GM21526 (cell line): Measurements from ENCODE around the gene ANTXR1.

Experiments used
- ATAC-seq: cut with Tn5 transposase; IDR thresholded peaks from one replicate; pipeline ENCODE4 v1.9.1; 2021; ENCODE audit warnings: moderate library complexity; ENCODE audit not compliant: unreplicated experiment, low FRiP score

ANTXR1 gene

GRCh38 chr2:69031466-69031865 lies 18.5 kb downstream of the ANTXR1 start:
- no peak for ATAC-seq

- ATAC-seq = no peak
Measured at GRCh38 chr2:69032336-69032735, 19.4 kb downstream of the ANTXR1 start.

- no peak for ATAC-seq
Measured at GRCh38 chr2:69033461-69034095, 20.6 kb downstream of the ANTXR1 start.

- ATAC-seq = no peak
Measured at GRCh38 chr2:69034122-69034521, 21.1 kb downstream of the ANTXR1 start.

DNA sequence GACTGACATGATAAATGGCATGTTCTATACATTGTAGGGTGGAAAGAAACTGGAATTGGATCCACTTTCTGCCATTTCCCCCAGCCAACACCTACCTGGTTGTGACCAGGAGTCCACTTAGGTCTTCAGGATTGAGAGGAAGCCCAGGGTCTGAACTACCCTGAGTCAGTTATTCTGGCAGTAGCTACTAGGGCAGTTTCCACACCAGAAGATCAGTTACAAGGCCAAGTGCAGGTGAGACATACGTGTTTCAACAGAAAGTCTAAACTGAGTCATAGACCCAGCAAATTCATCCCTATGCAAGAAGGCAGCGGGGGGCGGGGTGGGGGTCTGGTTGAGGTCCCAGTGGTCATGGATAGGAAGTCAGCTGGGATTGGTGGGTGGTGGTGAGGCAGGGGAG lies 21.9 kb downstream of the ANTXR1 start:
- ATAC-seq = no peak

- ATAC-seq = no peak
Measured at GRCh38 chr2:69036926-69037325, 23.9 kb downstream of the ANTXR1 start.

GRCh38 chr2:69041214-69041613 lies 28.2 kb downstream of the ANTXR1 start:
- no peak for ATAC-seq

- ATAC-seq = no peak
Measured at GRCh38 chr2:69043736-69044400, 30.9 kb downstream of the ANTXR1 start.

GRCh38 chr2:69046221-69046662 lies 33.3 kb downstream of the ANTXR1 start:
- no peak for ATAC-seq

- ATAC-seq = no peak
Measured at GRCh38 chr2:69047625-69048145, 34.7 kb downstream of the ANTXR1 start.

DNA sequence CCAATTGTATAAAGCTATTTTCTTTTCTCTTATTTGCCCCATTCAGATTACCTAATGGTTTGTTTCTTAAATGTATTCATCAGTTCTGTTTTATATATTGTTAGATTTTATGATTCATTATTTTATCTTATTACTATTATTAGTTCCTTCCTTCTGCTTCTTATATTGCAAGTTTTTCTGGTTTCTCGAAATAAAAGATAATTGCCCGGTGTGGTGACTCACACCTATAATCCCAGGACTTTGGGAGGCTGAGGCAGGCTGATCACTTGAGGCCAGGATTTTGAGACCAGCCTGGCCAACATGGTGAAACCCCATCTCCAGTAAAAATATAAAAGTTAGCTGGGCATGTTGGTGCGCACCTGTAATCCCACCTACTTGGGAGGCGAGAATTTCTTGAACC lies 37.8 kb downstream of the ANTXR1 start:
- no peak for ATAC-seq

DNA sequence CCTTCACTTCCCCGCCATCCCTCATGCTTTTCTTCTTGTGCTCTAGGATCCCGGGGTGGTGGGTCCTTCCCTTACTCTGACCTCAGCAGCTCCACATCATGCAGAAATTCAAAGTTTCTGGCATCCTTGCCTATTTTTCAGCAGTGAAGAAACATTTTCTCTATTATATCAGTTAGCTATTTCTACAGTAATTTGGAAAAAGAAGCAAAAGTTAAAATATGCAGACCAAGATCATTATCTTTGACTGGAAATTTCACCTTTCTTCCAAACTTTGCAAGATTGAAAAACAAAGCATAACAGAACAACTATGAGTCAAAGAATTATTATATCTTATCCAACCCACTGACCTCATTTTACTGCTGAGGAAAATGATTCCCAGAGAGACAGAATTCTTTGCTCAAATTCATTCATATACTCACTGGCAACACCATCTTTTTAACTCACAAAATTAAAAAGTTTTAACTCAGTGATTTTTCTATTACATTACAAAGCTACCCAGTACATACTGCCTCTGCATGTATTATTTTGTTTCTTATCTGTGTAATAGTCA lies 40.5 kb downstream of the ANTXR1 start:
- ATAC-seq = no peak

GRCh38 chr2:69054431-69054830 lies 41.5 kb downstream of the ANTXR1 start:
- ATAC-seq = no peak

- no peak for ATAC-seq
Measured at GRCh38 chr2:69055688-69056470, 42.9 kb downstream of the ANTXR1 start.

DNA sequence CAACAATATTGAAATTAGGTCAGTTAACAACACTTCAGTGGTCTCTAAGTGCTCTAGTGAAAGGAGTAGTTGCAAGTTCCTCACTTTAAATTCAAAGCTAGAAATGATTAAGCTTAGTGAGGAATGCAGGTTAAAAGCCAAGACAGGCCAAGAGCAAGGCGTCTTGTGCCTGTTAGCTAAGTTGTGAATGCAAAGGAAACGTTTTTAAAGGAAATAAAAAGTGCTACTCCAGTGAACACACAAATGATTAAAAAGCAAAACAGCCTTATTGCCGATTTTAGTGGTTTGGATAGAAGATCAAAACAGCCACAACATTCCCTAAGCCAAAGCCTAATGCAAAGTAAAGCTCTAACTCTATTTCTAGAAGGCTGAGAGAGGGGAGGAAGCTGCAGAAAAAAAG lies 44.7 kb downstream of the ANTXR1 start:
- ATAC-seq = no peak

DNA sequence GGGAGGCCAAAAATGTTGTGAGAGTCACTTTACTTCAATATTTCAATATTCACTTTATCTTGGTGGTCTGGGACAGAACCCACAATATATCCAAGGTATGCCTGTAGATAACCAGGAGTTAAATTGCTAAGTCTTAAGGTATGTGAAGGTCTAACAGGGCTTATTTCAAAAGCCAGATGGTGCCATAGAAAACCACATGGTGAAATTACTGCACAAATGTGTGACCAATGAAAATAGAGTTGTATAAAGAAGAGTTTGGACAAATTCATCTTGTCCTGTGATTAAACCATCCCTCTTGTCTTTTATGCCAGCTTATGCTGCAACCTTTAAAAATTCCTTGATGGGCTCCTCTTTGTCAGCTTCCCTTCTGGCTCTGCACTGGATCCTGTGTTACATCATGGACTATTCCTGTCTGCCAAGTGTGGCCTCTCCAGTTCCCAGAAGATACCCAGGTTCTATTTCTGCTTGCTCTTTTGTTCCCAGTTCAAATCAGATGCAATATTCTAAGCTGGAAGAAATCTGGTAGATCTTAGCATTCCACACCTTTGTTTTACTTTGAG lies 46.8 kb downstream of the ANTXR1 start:
- ATAC-seq = no peak

DNA sequence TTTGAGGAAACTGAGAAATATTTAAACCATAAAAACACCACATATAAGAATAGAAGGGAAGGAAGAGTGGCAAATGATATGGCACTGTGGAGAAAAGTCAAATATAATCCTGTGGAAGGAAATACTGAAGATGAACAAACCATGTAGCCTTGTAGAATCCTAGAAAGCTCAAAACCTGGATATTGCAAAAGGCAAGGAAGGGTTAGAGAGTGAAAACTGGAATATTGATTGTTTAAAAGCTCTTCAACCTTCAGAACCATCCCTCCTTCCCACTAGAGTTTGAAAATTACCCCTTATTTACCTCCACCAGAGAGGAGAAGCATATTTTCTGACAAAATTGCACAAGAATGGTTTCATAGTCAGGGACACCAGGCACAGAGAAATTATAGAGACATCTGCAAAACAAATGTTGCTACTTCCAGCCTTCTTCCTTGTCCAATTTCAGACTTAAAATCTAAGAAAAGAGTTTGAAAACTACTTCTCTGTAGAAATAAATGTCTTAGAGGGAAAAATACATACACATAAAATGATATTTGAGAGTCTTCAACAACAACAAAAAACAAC lies 48.0 kb downstream of the ANTXR1 start:
- no peak for ATAC-seq

- ATAC-seq = no peak
Measured at GRCh38 chr2:69061525-69061924, 48.5 kb downstream of the ANTXR1 start.

DNA sequence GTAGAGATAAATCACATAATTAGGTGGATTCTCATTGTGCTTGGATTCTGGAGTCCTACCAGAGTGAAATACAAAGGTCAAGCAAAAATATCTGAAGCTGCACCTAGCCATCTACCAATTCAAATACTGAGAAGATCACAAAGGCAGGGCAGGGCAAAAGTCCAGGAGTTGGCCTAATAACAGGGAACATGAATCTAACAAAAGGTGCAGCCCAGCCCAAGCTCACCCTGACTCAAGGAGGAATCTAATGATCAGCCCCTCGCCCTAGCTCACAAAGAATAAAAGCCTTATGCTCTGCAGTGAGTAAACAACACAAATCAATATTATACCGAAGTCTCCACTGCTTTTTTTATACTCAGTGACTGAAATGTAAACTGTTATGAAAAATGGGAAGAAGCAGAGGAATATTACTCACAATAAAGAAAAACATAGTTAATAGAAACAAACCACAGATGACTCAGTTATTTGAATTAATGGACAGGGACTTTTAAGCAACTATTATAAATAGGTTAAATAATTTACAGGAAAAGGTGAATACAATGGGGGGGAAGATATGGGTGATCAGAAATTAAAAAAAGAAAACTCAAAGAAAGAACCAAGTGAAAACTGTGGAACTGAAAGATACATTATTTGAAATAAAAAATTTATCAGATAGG lies 49.5 kb downstream of the ANTXR1 start:
- ATAC-seq = no peak

DNA sequence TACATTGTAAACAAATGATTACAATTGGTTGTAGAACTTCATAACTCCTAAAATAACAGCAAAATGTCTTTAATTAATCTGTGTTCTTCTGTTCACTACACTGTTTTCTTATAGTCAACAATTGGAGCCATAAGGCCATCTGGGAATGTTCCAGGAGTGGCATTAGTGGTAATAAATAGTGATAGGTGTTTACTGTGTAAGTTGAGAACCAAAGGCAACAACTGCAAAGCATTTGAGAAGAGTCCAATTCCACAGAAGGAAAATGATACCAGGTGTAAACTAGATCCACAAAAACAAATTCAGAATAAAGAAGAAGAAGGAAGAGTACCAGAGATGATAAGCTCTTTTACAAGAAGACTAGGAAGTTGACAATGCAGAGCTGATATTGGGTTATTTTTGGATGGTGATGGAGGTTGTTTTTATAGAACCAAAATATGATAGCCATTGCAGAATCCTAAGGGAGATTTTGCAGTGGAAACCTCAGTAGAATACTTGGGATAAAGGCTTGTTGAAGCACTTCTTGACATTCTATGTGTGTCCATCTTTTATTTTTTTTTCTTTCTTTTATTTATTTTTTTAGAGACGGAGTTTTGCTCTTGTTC lies 52.9 kb downstream of the ANTXR1 start:
- ATAC-seq = no peak
